SU-DHL-6 (cell line): Measurements from ENCODE around the gene SPIRE2.

Source experiments
- H2AFZ ChIP-seq: fragments of 200-600 bp; sonication (generic); 2 replicates; pipeline ENCODE4 v1.6.1; 2014; ENCODE audit warnings: low read depth, mild to moderate bottlenecking, moderate library complexity, mixed read lengths, antibody characterized with exemption, low read length; ENCODE audit not compliant: severe bottlenecking
- H3F3A ChIP-seq: fragments of 200-600 bp; shearing (Covaris generic); 2 replicates; pipeline ENCODE4 v1.6.0; 2016; ENCODE audit warnings: antibody characterized with exemption, mild to moderate bottlenecking; ENCODE audit not compliant: insufficient read depth
- H3K27ac ChIP-seq: fragments of 200-600 bp; sonication (generic); 2 replicates; pipeline ENCODE4 v1.5.1; 2016; ENCODE audit warnings: low read depth, mild to moderate bottlenecking, low read length, moderate library complexity, mixed read lengths
- H3K27me3 ChIP-seq: fragments of 200-600 bp; sonication (generic), shearing (Covaris generic); 2 replicates; pipeline ENCODE4 v1.6.0; 2014; ENCODE audit warnings: mild to moderate bottlenecking, low read length
- H3K36me3 ChIP-seq: fragments of 200-600 bp; sonication (generic); 2 replicates; pipeline ENCODE4 v1.6.1; 2014; ENCODE audit warnings: mild to moderate bottlenecking, low read length, mixed read lengths
- H3K4me2 ChIP-seq: fragments of 300-600, 200-600 bp; shearing (Covaris generic), sonication (generic); 2 replicates; pipeline ENCODE4 v1.6.0; 2014; ENCODE audit warnings: low read length, low read depth, mild to moderate bottlenecking; ENCODE audit not compliant: poor library complexity, severe bottlenecking
- H3K4me3 ChIP-seq: fragments of 200-600 bp; sonication (generic); 2 replicates; pipeline ENCODE4 v1.5.1; 2014; ENCODE audit warnings: antibody characterized with exemption, low read length, mild to moderate bottlenecking, mixed read lengths; ENCODE audit not compliant: insufficient read depth, poor library complexity, severe bottlenecking
- H3K79me2 ChIP-seq: fragments of 200-600 bp; sonication (generic); 2 replicates; pipeline ENCODE4 v1.6.1; 2014; ENCODE audit warnings: mild to moderate bottlenecking, low read length, moderate library complexity; ENCODE audit not compliant: insufficient read depth
- H3K9ac ChIP-seq: fragments of 200-600 bp; sonication (generic); 2 replicates; pipeline ENCODE4 v1.7.0; 2014; ENCODE audit warnings: mild to moderate bottlenecking, low read length
- H3K9me2 ChIP-seq: fragments of 200-600 bp; sonication (generic); replicated peaks from 2 replicates; pipeline ENCODE4 v1.6.1; 2014; ENCODE audit warnings: low read length; ENCODE audit not compliant: insufficient read depth
- H3K9me3 ChIP-seq: fragments of 200-600 bp; sonication (generic); 2 replicates; pipeline ENCODE4 v1.6.1; 2014; ENCODE audit warnings: low read length, mixed read lengths; ENCODE audit not compliant: insufficient read depth
- H4K20me1 ChIP-seq: fragments of 200-600 bp; sonication (generic); 2 replicates; pipeline ENCODE4 v1.6.1; 2014; ENCODE audit warnings: low read depth, mild to moderate bottlenecking, antibody characterized with exemption, low read length, moderate library complexity, mixed read lengths
- EZH2phosphoT487 ChIP-seq: fragments of 200-600 bp; sonication (generic), shearing (Covaris generic); conservative IDR thresholded peaks from 2 replicates; pipeline ENCODE4 v1.6.1; 2018; ENCODE audit warnings: mild to moderate bottlenecking, antibody characterized with exemption, low read length, moderate library complexity, mixed read lengths
- TF ChIP-seq, protein P1 (sequence below): fragments of 200-600 bp; sonication (generic); IDR thresholded peaks from one replicate; pipeline ENCODE4 v1.5.1; 2017; ENCODE audit warnings: antibody characterized with exemption, mild to moderate bottlenecking, low read length, moderate library complexity; ENCODE audit not compliant: insufficient read depth, poor library complexity, severe bottlenecking

The SPIRE2 gene

DNA sequence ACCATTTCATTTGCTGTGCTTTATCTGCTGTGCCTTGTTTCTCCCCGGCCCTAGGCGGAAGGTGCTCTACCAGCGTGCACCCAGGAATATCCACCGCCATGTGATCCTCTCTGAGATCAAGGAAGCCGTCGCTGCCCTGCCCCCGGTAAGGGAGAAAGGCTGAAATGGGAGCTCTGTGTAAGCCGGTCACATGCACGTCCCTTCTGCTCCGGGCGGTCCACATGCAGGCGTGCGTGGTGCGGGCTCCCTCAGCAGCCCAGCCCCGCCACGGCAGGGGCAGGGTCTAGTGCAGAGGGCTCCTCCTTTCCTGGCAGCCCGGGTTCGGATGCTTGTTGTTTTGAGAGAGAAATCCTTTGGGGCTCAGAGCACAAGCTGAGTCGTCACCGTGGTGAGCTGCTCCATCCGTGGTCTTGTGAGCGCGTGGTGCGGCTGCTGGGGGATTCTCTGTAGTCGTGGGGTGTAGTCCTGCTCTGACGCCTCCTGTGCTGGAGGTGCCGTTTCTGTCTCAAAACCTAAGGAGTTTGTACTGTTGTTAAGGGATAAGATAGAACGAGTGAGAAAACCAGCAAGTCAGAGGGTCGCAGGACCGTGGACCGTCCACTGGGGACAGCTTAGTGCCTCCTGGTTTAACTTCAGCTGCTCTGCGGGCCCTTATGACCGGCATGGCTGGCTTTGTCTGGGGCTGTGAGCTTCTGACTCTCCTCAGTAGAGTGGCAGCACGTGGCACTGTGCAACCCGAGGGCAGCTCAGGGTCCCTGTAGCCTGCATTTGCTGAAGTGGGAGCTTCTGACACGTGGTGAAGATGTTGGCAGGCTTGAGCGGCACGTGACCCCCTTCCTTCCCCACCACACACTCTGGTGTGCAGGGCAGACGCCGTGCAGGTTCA lies 78.1 kb downstream of the SPIRE2 start:
- Histone ChIP-seq H3K36me3 (no peaks in the 10 kb centered on the region; the same call in 1 of the 2 replicates), H3K9me3 (no peaks in the 10 kb centered on the region), H3K9ac (no peak overlapping the region), H3F3A (peaks cover 15% of the 10 kb centered on the region), H2AFZ (no peak overlapping the region), H3K4me2 (no peak overlapping the region), H3K27ac (peak overlapping the region; percentile 52), H3K79me2 (no peaks in the 10 kb centered on the region), H3K27me3 (no peaks in the 10 kb centered on the region), H4K20me1 (no peaks in the 10 kb centered on the region), H3K9me2 (no peaks in the 10 kb centered on the region), H3K4me3 (no peak overlapping the region)
- no peak for TF ChIP-seq EZH2phosphoT487
- TF ChIP-seq, protein P1, sequence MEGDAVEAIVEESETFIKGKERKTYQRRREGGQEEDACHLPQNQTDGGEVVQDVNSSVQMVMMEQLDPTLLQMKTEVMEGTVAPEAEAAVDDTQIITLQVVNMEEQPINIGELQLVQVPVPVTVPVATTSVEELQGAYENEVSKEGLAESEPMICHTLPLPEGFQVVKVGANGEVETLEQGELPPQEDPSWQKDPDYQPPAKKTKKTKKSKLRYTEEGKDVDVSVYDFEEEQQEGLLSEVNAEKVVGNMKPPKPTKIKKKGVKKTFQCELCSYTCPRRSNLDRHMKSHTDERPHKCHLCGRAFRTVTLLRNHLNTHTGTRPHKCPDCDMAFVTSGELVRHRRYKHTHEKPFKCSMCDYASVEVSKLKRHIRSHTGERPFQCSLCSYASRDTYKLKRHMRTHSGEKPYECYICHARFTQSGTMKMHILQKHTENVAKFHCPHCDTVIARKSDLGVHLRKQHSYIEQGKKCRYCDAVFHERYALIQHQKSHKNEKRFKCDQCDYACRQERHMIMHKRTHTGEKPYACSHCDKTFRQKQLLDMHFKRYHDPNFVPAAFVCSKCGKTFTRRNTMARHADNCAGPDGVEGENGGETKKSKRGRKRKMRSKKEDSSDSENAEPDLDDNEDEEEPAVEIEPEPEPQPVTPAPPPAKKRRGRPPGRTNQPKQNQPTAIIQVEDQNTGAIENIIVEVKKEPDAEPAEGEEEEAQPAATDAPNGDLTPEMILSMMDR = no peak

DNA sequence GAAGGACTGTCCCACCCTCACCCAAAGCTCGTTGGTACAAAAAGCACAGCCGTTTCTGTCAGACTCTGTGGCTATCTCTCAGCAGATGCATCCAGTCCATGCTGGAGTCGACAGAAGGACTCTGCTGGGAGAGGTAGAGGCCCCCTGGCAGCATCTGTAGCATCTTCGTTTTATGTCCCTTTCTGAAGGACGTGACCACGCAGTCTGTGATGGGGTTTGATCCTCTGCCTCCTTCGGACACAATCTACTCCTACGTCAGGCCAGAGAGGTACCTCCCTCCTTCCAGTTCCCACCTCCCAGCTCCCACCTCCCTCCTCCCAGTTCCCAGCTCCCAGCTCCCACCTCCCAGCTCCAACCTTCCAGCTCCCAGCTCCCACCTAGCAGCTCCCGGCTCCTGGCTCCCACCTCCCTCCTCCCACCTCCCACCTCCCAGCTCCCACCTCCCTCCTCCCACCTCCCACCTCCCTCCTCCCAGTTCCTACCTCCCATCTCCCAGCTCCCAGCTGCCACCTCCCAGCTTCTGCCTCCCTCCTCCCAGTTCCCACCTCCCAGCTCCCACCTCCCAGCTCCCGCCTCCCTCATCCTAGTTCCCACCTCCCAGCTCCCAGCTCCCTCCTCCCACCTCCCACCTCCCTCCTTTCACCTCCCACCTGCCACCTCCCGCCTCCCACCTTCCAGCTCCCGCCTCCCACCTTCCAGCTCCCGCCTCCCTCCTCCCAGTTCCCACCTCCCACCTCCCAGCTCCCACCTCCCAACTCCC lies 79.0 kb downstream of the SPIRE2 start:
- Histone ChIP-seq H4K20me1 (no peaks in the 10 kb centered on the region), H2AFZ (no peak overlapping the region), H3K9me2 (no peaks in the 10 kb centered on the region), H3K9ac (no peak overlapping the region), H3K9me3 (no peaks in the 10 kb centered on the region), H3K79me2 (no peaks in the 10 kb centered on the region), H3K4me3 (no peak overlapping the region), H3F3A (peaks cover 15% of the 10 kb centered on the region), H3K27me3 (no peaks in the 10 kb centered on the region), H3K36me3 (no peaks in the 10 kb centered on the region; the same call in 1 of the 2 replicates), H3K4me2 (no peak overlapping the region), H3K27ac (peak overlapping the region; percentile 52)
- no peak for TF ChIP-seq EZH2phosphoT487
- TF ChIP-seq, protein P1 = no peak

DNA sequence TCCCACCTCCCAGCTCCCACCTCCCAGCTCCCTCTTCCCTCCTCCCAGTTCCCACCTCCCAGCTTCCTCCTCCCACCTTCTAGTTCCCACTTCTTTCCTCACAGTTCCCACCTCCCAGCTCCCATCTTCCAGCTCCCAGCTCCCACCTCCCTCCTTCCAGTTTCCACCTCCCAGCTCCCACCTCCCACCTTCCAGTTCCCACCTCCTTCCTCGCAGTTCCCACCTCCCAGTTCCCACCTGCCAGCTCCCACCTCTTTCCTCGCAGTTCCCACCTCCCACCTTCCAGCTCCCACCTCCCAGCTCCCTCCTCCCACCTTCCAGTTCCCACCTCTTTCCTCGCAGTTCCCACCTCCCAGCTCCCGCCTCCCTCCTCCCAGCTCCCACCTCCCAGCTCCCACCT lies 80.0 kb downstream of the SPIRE2 start:
- no peak overlapping the region for H3K4me3 ChIP-seq
- H3K9me2 ChIP-seq = no peaks in the 10 kb centered on the region
- H3K9ac ChIP-seq = peak overlapping the region; percentile 28; the same call in 1 of the 2 replicates
- H3K4me2 ChIP-seq = no peak overlapping the region
- H3K27me3 ChIP-seq = no peaks in the 10 kb centered on the region
- TF ChIP-seq EZH2phosphoT487 = no peak
- TF ChIP-seq, protein P1 = no peak
- H3K79me2 ChIP-seq = no peaks in the 10 kb centered on the region
- no peaks in the 10 kb centered on the region; the same call in 1 of the 2 replicates for H3K36me3 ChIP-seq
- no peak overlapping the region for H2AFZ ChIP-seq
- H3K27ac ChIP-seq = peak overlapping the region; percentile 86
- H3K9me3 ChIP-seq = no peaks in the 10 kb centered on the region
- H3F3A ChIP-seq = peaks cover 15% of the 10 kb centered on the region
- H4K20me1 ChIP-seq = no peaks in the 10 kb centered on the region
